ENCODE data around the gene STARD13.

The STARD13 gene

GRCh38 chr13:33285420-33286124, at the start of gene STARD13:
Gene STARD13, minus strand, starts transcription at chr13:33285755. Its CDS starts 117 bp downstream, at chr13:33285638.
- Histone ChIP-seq H3K36me3 (no peaks in the 10 kb centered on the region), H3K4me3 (ENCODE audit: low read depth, low read length) (no peak within 1 kb of the TSS), H3K9me3 (ENCODE audit: severe bottlenecking) (no peaks in the 10 kb centered on the region), H3K27ac (no peak within 1 kb of the TSS), H3K27me3 (ENCODE audit: insufficient read depth, low read depth, severe bottlenecking) (no peaks in the 10 kb centered on the region)
- no peak for DNase-seq
- TF ChIP-seq CTCF (IDR thresholded peaks at IDR 0.05; ENCODE audit: low read depth, low read length) = no peak

GRCh38 chr13:33334831-33335230, 49.3 kb upstream of the STARD13 start:
- no peaks in the 10 kb centered on the region for H3K9me3 ChIP-seq (ENCODE audit: severe bottlenecking)
- DNase-seq = no peak
- TF ChIP-seq CTCF (IDR thresholded peaks at IDR 0.05; ENCODE audit: low read depth, low read length) = no peak
- no peaks in the 10 kb centered on the region for H3K27me3 ChIP-seq (ENCODE audit: insufficient read depth, low read depth, severe bottlenecking)
- H3K4me3 ChIP-seq (ENCODE audit: low read depth, low read length) = no peak overlapping the region
- H3K36me3 ChIP-seq = no peaks in the 10 kb centered on the region
- no peak overlapping the region for H3K27ac ChIP-seq

GRCh38 chr13:33331962-33332361, 46.4 kb upstream of the STARD13 start:
- no peak overlapping the region for H3K27ac ChIP-seq
- H3K9me3 ChIP-seq (ENCODE audit: severe bottlenecking) = no peaks in the 10 kb centered on the region
- no peaks in the 10 kb centered on the region for H3K36me3 ChIP-seq
- no peaks in the 10 kb centered on the region for H3K27me3 ChIP-seq (ENCODE audit: insufficient read depth, low read depth, severe bottlenecking)
- DNase-seq = no peak
- no peak for TF ChIP-seq CTCF (IDR thresholded peaks at IDR 0.05; ENCODE audit: low read depth, low read length)
- no peak overlapping the region for H3K4me3 ChIP-seq (ENCODE audit: low read depth, low read length)

GRCh38 chr13:33330483-33330882, 44.9 kb upstream of the STARD13 start:
- no peaks in the 10 kb centered on the region for H3K36me3 ChIP-seq
- DNase-seq = no peak
- no peaks in the 10 kb centered on the region for H3K27me3 ChIP-seq (ENCODE audit: insufficient read depth, low read depth, severe bottlenecking)
- no peak for TF ChIP-seq CTCF (IDR thresholded peaks at IDR 0.05; ENCODE audit: low read depth, low read length)
- no peak overlapping the region for H3K27ac ChIP-seq
- no peak overlapping the region for H3K4me3 ChIP-seq (ENCODE audit: low read depth, low read length)
- no peaks in the 10 kb centered on the region for H3K9me3 ChIP-seq (ENCODE audit: severe bottlenecking)

- Histone ChIP-seq H3K27me3 (ENCODE audit: insufficient read depth, low read depth, severe bottlenecking) (no peaks in the 10 kb centered on the region), H3K36me3 (no peaks in the 10 kb centered on the region), H3K9me3 (ENCODE audit: severe bottlenecking) (no peaks in the 10 kb centered on the region), H3K27ac (no peak overlapping the region), H3K4me3 (ENCODE audit: low read depth, low read length) (no peak overlapping the region)
- no peak for TF ChIP-seq CTCF (IDR thresholded peaks at IDR 0.05; ENCODE audit: low read depth, low read length)
- DNase-seq = no peak
Measured at GRCh38 chr13:33328701-33329100, 43.1 kb upstream of the STARD13 start.

GRCh38 chr13:33326723-33327122, 41.2 kb upstream of the STARD13 start:
- Histone ChIP-seq H3K4me3 (ENCODE audit: low read depth, low read length) (no peak overlapping the region), H3K36me3 (no peaks in the 10 kb centered on the region), H3K9me3 (ENCODE audit: severe bottlenecking) (no peaks in the 10 kb centered on the region), H3K27me3 (ENCODE audit: insufficient read depth, low read depth, severe bottlenecking) (no peaks in the 10 kb centered on the region), H3K27ac (no peak overlapping the region)
- no peak for TF ChIP-seq CTCF (IDR thresholded peaks at IDR 0.05; ENCODE audit: low read depth, low read length)
- DNase-seq = no peak

Measured in WERI-Rb-1 (cell line).